ENCODE results near the gene CYP27C1. TPM values are rescaled to one million over a fixed set of nuclear protein-coding genes. Genes with fewer than 3 reads are reported as not detected.

Gene CYP27C1
- total and polyA plus RNA-seq, 2 donors: 0.70 to 7.8 TPM

GRCh38 chr2:127155028-127155581 lies 65.0 kb downstream of the CYP27C1 start:
- H3K4me1 ChIP-seq (ENCODE audit: insufficient read depth): no peaks in the 10 kb centered on the region
- 45% methylated on average over 7 of the region's 7 CpGs for WGBS
- H3K4me3 ChIP-seq (ENCODE audit: low read depth, low read length): no peak overlapping the region
- no peaks in the 10 kb centered on the region for H3K36me3 ChIP-seq (ENCODE audit: insufficient read depth)
- peak; percentile 62 for DNase-seq (ENCODE audit: extremely low spot score)
- H3K27ac ChIP-seq (ENCODE audit: low read depth): no peak overlapping the region

- no peak overlapping the region for H3K4me3 ChIP-seq (ENCODE audit: low read depth, low read length)
- no peaks in the 10 kb centered on the region for H3K4me1 ChIP-seq (ENCODE audit: insufficient read depth)
- WGBS: 81% methylated on average over 4 of the region's 4 CpGs
- H3K36me3 ChIP-seq (ENCODE audit: insufficient read depth): no peaks in the 10 kb centered on the region
- DNase-seq (ENCODE audit: extremely low spot score): no peak
- H3K27ac ChIP-seq (ENCODE audit: low read depth): no peak overlapping the region
These were observed 65.7 kb downstream of the CYP27C1 start for GRCh38 chr2:127154396-127154795.

- DNase-seq (ENCODE audit: extremely low spot score): no peak
- H3K27ac ChIP-seq (ENCODE audit: low read depth): no peak overlapping the region
- WGBS: 86% methylated on average over 6 of the region's 6 CpGs
These were observed 66.4 kb downstream of the CYP27C1 start for GRCh38 chr2:127153691-127154158.

GRCh38 chr2:127150996-127151395 lies 69.1 kb downstream of the CYP27C1 start:
- DNase-seq (ENCODE audit: extremely low spot score): no peak
- 91% methylated on average over 1 of the region's 1 CpG for WGBS
- H3K4me3 ChIP-seq (ENCODE audit: low read depth, low read length): no peak overlapping the region
- H3K4me1 ChIP-seq (ENCODE audit: insufficient read depth): no peaks in the 10 kb centered on the region
- H3K36me3 ChIP-seq (ENCODE audit: insufficient read depth): no peaks in the 10 kb centered on the region
- H3K27ac ChIP-seq (ENCODE audit: low read depth): no peak overlapping the region

More at GRCh38 chr2:127153691-127154158, 66.4 kb downstream of the CYP27C1 start:
- Histone ChIP-seq H3K36me3 (ENCODE audit: insufficient read depth) (no peaks in the 10 kb centered on the region), H3K4me3 (ENCODE audit: low read depth, low read length) (no peak overlapping the region), H3K4me1 (ENCODE audit: insufficient read depth) (no peaks in the 10 kb centered on the region)

GRCh38 chr2:127149384-127149783 lies 70.7 kb downstream of the CYP27C1 start:
- Histone ChIP-seq H3K4me1 (ENCODE audit: insufficient read depth) (no peaks in the 10 kb centered on the region), H3K4me3 (ENCODE audit: low read depth, low read length) (no peak overlapping the region), H3K27ac (ENCODE audit: low read depth) (no peak overlapping the region), H3K36me3 (ENCODE audit: insufficient read depth) (no peaks in the 10 kb centered on the region)
- no peak for DNase-seq (ENCODE audit: extremely low spot score)
- WGBS: 92% methylated on average over 4 of the region's 4 CpGs

GRCh38 chr2:127146820-127147502 lies 73.1 kb downstream of the CYP27C1 start:
- Histone ChIP-seq H3K4me3 (ENCODE audit: low read depth, low read length) (no peak overlapping the region), H3K27ac (ENCODE audit: low read depth) (no peak overlapping the region), H3K4me1 (ENCODE audit: insufficient read depth) (no peaks in the 10 kb centered on the region), H3K36me3 (ENCODE audit: insufficient read depth) (no peaks in the 10 kb centered on the region)
- no peak for DNase-seq (ENCODE audit: extremely low spot score)
- 72% methylated on average over 10 of the region's 10 CpGs for WGBS

GRCh38 chr2:127146071-127146725 lies 73.9 kb downstream of the CYP27C1 start:
- Histone ChIP-seq H3K27ac (ENCODE audit: low read depth) (no peak overlapping the region), H3K36me3 (ENCODE audit: insufficient read depth) (no peaks in the 10 kb centered on the region), H3K4me3 (ENCODE audit: low read depth, low read length) (no peak overlapping the region), H3K4me1 (ENCODE audit: insufficient read depth) (no peaks in the 10 kb centered on the region)
- no peak for DNase-seq (ENCODE audit: extremely low spot score)
- WGBS: 88% methylated on average over 18 of the region's 18 CpGs

GRCh38 chr2:127145280-127145895 lies 74.7 kb downstream of the CYP27C1 start:
- Histone ChIP-seq H3K36me3 (ENCODE audit: insufficient read depth) (no peaks in the 10 kb centered on the region), H3K27ac (ENCODE audit: low read depth) (no peak overlapping the region), H3K4me1 (ENCODE audit: insufficient read depth) (no peaks in the 10 kb centered on the region), H3K4me3 (ENCODE audit: low read depth, low read length) (no peak overlapping the region)
- 38% methylated on average over 1 of the region's 1 CpG for whole genome bisulfite sequencing
- no peak for DNase-seq (ENCODE audit: extremely low spot score)

- H3K36me3 ChIP-seq (ENCODE audit: insufficient read depth): no peaks in the 10 kb centered on the region
- no peak for DNase-seq (ENCODE audit: extremely low spot score)
- H3K27ac ChIP-seq (ENCODE audit: low read depth): no peak overlapping the region
- no peak overlapping the region for H3K4me3 ChIP-seq (ENCODE audit: low read depth, low read length)
- no peaks in the 10 kb centered on the region for H3K4me1 ChIP-seq (ENCODE audit: insufficient read depth)
- whole genome bisulfite sequencing: 71% methylated on average over 11 of the region's 11 CpGs
These were observed 76.0 kb downstream of the CYP27C1 start for GRCh38 chr2:127143841-127144782.

GRCh38 chr2:127142663-127143630 lies 77.2 kb downstream of the CYP27C1 start:
- H3K4me1 ChIP-seq (ENCODE audit: insufficient read depth): no peaks in the 10 kb centered on the region
- H3K36me3 ChIP-seq (ENCODE audit: insufficient read depth): no peaks in the 10 kb centered on the region
- no peak overlapping the region for H3K4me3 ChIP-seq (ENCODE audit: low read depth, low read length)
- H3K27ac ChIP-seq (ENCODE audit: low read depth): no peak overlapping the region
- 82% methylated on average over 4 of the region's 4 CpGs for WGBS
- DNase-seq (ENCODE audit: extremely low spot score): no peak

- no peak for DNase-seq (ENCODE audit: extremely low spot score)
- H3K36me3 ChIP-seq (ENCODE audit: insufficient read depth): no peaks in the 10 kb centered on the region
- no peak overlapping the region for H3K4me3 ChIP-seq (ENCODE audit: low read depth, low read length)
- 77% methylated on average over 13 of the region's 13 CpGs for WGBS
- no peaks in the 10 kb centered on the region for H3K4me1 ChIP-seq (ENCODE audit: insufficient read depth)
- no peak overlapping the region for H3K27ac ChIP-seq (ENCODE audit: low read depth)
These were observed 79.6 kb downstream of the CYP27C1 start for GRCh38 chr2:127140538-127140937.

GRCh38 chr2:127139766-127140165 lies 80.3 kb downstream of the CYP27C1 start:
- 87% methylated on average over 2 of the region's 2 CpGs for WGBS
- Histone ChIP-seq H3K4me3 (ENCODE audit: low read depth, low read length) (no peak overlapping the region), H3K36me3 (ENCODE audit: insufficient read depth) (no peaks in the 10 kb centered on the region), H3K27ac (ENCODE audit: low read depth) (no peak overlapping the region), H3K4me1 (ENCODE audit: insufficient read depth) (no peaks in the 10 kb centered on the region)
- no peak for DNase-seq (ENCODE audit: extremely low spot score)
